ENCODE results near the gene AMTN.

AMTN gene

DNA sequence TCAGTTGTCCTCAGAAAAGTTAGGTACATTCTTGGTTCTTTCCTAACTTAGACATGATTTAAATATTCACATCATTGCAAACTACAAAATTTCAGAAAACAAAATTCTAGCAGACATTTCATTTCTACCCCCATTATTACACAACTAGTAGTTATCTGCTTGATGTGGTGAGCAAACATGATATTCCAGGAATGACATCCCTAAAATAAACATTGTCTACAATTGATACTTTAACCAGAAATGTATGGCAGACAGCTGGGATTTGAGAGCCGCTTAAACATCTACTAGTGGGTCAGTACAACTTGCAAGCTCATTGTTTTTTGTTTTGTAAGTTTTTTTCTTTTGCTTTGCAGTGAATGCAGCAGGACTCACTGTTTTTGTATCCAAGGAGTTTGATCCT is 41.6 kb downstream of the AMTN start:
- no peak for DNase-seq (ENCODE audit: low read depth in 2 of 2)

DNA sequence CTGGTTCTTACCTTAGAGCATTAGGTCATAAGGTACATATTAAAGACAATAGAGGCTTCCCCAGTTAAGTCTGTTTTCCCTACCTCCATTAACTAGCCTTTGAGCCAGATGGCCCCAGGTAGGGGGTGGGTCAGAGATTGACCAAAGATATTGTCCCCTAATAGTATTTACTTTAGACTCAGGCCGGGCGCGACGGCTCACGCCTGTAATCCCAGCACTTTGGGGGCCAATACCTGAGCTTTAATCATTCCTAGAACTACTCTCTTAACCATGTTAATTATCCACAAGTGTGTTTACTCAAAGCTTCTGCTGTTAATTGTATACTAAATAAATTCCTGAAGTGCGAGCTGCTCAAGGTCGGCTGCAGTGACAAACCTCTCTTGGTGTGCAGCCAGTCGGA is 45.7 kb downstream of the AMTN start:
- DNase-seq (ENCODE audit: low read depth in 2 of 2) = no peak

DNA sequence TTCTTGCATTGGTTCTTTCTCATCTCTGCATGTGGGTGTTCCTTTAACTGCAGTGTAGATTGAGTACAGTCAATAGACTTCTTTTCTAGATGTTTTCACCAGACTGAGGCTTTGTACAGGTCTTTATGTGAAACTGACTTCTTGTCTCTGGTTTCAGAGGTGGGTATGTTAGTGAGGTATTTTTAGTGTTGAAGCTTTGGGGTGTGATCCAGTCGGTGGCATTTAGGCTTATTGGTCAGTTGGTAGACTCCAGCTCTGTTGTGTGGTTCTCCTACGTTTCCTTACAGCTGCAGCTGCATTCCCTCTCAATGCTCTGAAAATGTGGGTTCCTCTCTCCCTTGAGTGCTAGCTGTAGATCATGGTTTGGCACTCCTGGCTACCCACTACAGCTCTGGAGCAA is 52.4 kb downstream of the AMTN start:
- no peak for DNase-seq (ENCODE audit: low read depth in 2 of 2)

GRCh38 chr4:70571772-70572171 is 53.4 kb downstream of the AMTN start:
- no peak for DNase-seq (ENCODE audit: low read depth in 2 of 2)

DNA sequence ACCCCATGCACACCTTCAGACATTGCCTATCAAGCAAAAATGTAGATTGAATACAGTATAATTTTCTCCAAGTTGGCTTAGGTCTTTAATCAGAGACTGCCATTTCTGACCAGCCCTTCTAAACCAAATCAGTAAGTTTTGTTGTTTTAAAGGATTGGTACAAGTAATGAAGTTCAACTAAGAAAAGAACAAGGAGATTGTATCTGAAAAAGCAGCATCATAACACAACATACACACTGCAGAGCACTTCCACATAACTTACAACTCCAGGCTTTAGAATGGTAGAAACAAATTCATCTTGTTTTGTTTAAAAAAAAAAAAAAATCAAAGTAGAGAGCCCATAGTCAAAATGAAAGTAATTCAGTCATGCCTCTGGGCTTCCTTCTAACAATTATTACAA is 57.6 kb downstream of the AMTN start:
- DNase-seq (ENCODE audit: low read depth in 2 of 2) = no peak

DNA sequence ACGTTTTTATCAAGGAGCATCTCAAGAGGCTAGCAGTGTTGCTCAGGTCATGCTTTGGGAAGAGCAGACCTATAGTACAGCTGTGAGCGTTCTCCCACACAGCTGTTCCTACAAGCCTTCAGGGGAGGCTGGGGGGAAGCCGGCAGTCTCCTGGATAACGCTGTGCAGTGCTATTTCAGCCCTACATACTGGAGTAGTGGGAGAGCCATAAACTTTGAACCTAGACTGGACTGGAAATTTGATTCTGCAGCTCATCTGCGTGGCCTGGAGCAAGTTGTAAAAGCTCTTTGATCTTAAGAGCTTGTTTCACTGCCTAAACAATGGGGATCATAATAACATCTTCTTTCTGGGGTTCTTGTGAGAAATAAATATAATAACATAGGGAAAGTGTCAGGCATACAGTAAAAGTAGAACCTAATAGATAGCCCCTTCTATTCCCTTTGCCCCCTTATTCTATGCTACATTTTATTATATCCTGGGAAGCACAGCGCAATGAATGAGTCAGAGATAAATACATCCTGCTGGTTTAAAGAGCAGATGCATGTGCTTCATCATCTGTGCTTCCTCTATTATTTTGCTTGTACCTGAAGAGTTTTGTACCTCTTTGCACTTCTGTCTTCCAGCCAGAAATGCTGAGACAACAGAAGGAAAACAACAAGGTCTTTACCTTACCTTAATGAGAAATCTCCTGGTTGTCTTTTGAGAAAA is 59.0 kb downstream of the AMTN start:
- no peak for DNase-seq (ENCODE audit: low read depth in 2 of 2)

DNA sequence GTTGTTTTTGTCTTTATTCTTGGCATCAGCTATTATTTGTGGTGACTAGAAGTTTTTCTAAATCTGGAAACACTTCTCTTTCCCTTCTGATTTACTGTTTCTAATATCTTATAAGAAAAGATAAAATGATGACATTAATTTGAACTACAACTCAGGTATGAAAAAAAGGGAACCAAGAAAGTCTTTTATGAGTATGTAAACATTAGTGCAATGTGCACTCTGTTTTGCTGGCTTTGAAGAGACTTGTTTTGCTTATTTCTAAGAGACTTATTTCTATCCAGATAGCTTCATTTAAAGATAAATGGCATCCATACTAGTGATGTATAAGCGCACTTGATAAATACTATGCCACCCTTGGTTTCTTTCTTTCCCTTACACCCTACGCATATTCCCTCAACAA is 63.6 kb downstream of the AMTN start:
- no peak for DNase-seq (ENCODE audit: low read depth in 2 of 2)
